Articular chondrocyte of knee joint (primary cell): ENCODE data around the gene RAD9B. TPM values are rescaled to one million over a fixed set of nuclear protein-coding genes. Genes with fewer than 3 reads are reported as not detected.

Experiments
- small RNA-seq: library from RNA; depleted of rRNA; stranded (forward); fragments of <200 nt; gene quantifications from one replicate; pipeline ENCODE3, GENCODE V24; 2012
- total RNA-seq: library from RNA; depleted of rRNA; stranded (reverse); fragments of >200 nt; gene quantifications from 2 replicates; pipeline ENCODE4 v1.2.3, GENCODE V29; 2012

RAD9B gene
- 1.3 and 1.4 TPM in 2 replicates for total RNA-seq

DNA sequence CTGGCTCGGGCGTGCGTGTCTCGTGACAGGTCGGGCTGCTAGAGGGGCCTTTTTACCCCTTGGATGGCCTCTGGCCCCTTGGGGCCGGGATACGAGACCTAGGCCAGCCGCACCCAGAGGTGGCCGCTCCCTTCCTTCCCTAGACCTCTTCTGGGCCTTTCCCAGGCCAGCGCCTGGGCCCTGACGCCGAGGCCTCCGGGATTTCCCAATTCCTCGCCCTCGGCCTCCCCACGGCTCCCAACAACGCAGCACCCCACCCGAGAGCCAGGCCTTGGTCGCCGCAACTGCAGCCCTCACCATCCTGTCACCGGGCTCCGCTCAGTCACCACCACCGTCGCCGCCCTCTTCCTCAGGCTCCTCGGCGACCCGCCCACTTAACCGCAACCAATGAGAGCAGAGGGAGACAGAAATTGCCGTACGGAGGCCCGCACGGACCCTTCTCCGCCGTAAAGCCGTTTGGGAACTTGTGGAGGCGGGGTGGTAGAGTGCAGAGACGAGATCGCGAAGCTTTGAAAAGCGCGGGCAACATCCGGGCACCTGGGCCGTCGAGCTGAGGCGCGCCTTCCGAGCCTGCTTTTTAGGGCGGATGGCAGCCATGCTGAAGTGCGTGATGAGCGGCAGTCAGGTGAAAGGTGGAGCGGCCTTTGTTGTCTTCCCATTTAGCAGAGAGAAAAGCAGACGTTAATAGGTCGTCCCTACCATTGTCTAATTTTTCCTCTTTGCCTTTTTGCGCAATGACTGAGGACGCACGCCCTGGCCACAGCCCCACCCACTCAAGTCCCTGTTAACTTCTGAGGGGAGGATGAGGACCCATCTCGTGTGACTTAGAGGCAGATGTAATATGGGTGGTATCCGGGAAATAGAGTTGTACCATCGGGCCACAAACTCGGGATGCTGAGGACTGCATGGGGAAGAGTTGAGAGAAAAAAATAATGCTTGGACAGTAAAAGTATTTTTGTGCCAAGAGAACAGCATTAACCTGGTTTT, at the start of gene RAD9B, which contains the start of gene VPS29:
TSS of gene RAD9B (plus strand) at position 580 of the 987 bp plus-strand sequence. CDS start at position 587, 7 bp downstream.
TSS of gene VPS29 (minus strand) at position 360 of the 987 bp plus-strand sequence. CDS start at position 300, 60 bp downstream.

DNA sequence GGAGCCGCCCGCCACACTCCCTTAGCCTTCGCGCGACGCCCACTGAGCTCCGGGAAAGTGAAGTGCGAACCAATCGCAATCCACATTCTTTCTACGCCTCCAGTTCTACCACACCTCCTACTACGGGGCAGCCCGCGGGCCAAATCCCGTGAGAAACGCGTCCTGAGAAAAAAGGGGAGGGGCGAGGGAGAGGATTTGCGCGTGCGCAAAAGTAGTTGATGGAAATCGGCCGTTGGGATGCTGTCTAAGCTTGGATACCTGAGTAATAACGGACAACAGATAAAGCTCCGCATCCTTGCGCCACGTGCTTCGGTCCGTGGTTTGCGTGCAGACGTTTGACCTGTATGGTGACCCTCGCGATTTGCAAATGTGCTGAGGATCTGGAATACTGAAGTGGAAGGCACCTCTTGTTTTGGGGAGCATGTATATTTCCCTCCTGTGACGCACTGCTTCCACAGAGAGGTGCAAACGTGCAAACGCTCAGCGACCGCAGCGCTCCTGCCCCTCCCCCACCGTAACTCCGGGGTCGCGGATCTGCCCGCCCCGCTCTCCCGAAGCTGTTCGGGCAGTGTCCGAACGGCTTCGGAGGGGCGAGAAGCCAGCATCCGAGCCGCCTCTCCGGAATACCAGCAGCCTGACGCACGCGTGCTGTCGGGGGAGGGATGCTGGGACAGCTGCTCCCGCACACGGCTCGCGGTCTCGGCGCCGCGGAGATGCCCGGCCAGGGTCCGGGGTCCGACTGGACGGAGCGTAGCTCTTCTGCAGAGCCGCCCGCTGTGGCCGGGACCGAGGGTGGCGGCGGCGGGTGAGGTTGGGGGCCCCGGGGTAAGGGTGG, 33.7 kb upstream of the RAD9B start, which contains the start of the genes FAM216A and GPN3:
TSS of gene FAM216A (plus strand) at position 632 of the 835 bp plus-strand sequence. CDS start at position 663, 31 bp downstream.
TSS of gene GPN3 (minus strand) at position 44 of the 835 bp plus-strand sequence. CDS start 54 bp downstream, outside the sequence.

Small RNA genes lying within 50 kb of the gene (small RNA-seq; reads per million reads assigned to genes)
- gene RF00278, result not detected

Other genes with a start within 250 kb of the RAD9B start
- gene ATP2A2, start 221.1 kb upstream of the RAD9B start, total RNA-seq, result 127 and 158 TPM in 2 replicates
- 37.8 and 43.9 TPM in 2 replicates for gene ANAPC7, start 98.6 kb upstream of the RAD9B start, total RNA-seq
- 390 and 461 TPM in 2 replicates for gene ARPC3, start 52.0 kb upstream of the RAD9B start, total RNA-seq
- gene GPN3, start 34.1 kb upstream of the RAD9B start, total RNA-seq, result 12.9 and 14.7 TPM in 2 replicates
- 8.9 and 9.3 TPM in 2 replicates for gene FAM216A, start 33.5 kb upstream of the RAD9B start, total RNA-seq
- gene VPS29, start 220 bp upstream of the RAD9B start, total RNA-seq, result 78.4 and 92.4 TPM in 2 replicates
- gene PPTC7, start 81.0 kb downstream of the RAD9B start, total RNA-seq, result 7.8 and 8.0 TPM in 2 replicates
- gene TCTN1, start 111.8 kb downstream of the RAD9B start, total RNA-seq, result 55.0 and 65.6 TPM in 2 replicates
- gene HVCN1, start 186.8 kb downstream of the RAD9B start, total RNA-seq, result 2.2 and 5.1 TPM in 2 replicates
- 114 and 128 TPM in 2 replicates for gene PPP1CC, start 240.6 kb downstream of the RAD9B start, total RNA-seq